Tibial nerve (tissue), 4 donors: ENCODE results near the gene SPATA13. TPM values are rescaled to one million over a fixed set of nuclear protein-coding genes. Genes with fewer than 3 reads are reported as not detected.

Source experiments
- DNase-seq, 2 donors: peaks; one replicate each; pipeline ENCODE4 v3.0.0-alpha.2; 2019; ENCODE audit warnings: low spot score in 2 of 2
- H3K27ac ChIP-seq, 4 donors: fragments of 200-600 bp; sonication (generic) in 3 of 4; one replicate each; pipeline ENCODE4 v1.5.1; 2017 to 2019; ENCODE audit warnings: mild to moderate bottlenecking in 1 of 4
- H3K27me3 ChIP-seq, 2 donors: fragments of 200-600 bp; sonication (generic) in 1 of 2; one replicate each; pipeline versions ENCODE4 v1.5.1 to v1.6.0; 2017 to 2019
- H3K36me3 ChIP-seq, 3 donors: fragments of 200-600 bp; sonication (generic); one replicate each; pipeline ENCODE4 v1.5.1; 2018 to 2019
- H3K4me1 ChIP-seq, 4 donors: fragments of 200-600 bp; sonication (generic) in 3 of 4; one replicate each; pipeline ENCODE4 v1.5.1; 2017 to 2019
- H3K4me3 ChIP-seq, 4 donors: fragments of 200-600 bp; sonication (generic) in 3 of 4; one replicate each; pipeline ENCODE4 v1.5.1; 2017 to 2019; ENCODE audit warnings: mild to moderate bottlenecking in 1 of 4, moderate library complexity in 1 of 4
- H3K9me3 ChIP-seq, 4 donors: fragments of 200-600 bp; sonication (generic) in 3 of 4; one replicate each; pipeline ENCODE4 v1.5.1; 2017 to 2019
- EP300 ChIP-seq, 2 donors: sonication (generic); formaldehyde crosslinking; IDR thresholded peaks; one replicate each; pipeline ENCODE4 v1.6.1; 2017; ENCODE audit warnings: antibody characterized with exemption in 2 of 2, mild to moderate bottlenecking in 1 of 2
- POLR2A ChIP-seq, 2 donors: fragments of 450-650 bp; IDR thresholded peaks; one replicate each; pipeline ENCODE4 v1.6.1; 2017; ENCODE audit warnings: antibody characterized with exemption in 2 of 2, mild to moderate bottlenecking in 2 of 2, moderate library complexity in 2 of 2
- WGBS, 2 donors: methylation state at CpG; one replicate each; pipeline ENCODE4 v1.1.5; 2018; 5-methylcytosine and 5-hydroxymethylcytosine counted together
- total RNA-seq, 4 donors: library from RNA; depleted of rRNA; stranded (reverse); fragments of >200 nt; gene quantifications; one replicate each; pipeline ENCODE4 v1.1.0, GENCODE V29; 2016
- TF ChIP-seq, protein P1 (sequence below), 5 experiments: fragments of 200-600 bp in 3 of 5; fragments of 450-650 bp in 2 of 5; sonication (generic) in 3 of 5; IDR thresholded peaks; one replicate each; pipeline ENCODE4 v1.5.1; 2016 to 2019; ENCODE audit warnings: antibody characterized with exemption in 5 of 5, mild to moderate bottlenecking in 3 of 5, moderate library complexity in 2 of 5

SPATA13 gene
- total RNA-seq, 4 donors from 2014 or later = 35.0 to 96.0 (median 51.7) TPM

DNA sequence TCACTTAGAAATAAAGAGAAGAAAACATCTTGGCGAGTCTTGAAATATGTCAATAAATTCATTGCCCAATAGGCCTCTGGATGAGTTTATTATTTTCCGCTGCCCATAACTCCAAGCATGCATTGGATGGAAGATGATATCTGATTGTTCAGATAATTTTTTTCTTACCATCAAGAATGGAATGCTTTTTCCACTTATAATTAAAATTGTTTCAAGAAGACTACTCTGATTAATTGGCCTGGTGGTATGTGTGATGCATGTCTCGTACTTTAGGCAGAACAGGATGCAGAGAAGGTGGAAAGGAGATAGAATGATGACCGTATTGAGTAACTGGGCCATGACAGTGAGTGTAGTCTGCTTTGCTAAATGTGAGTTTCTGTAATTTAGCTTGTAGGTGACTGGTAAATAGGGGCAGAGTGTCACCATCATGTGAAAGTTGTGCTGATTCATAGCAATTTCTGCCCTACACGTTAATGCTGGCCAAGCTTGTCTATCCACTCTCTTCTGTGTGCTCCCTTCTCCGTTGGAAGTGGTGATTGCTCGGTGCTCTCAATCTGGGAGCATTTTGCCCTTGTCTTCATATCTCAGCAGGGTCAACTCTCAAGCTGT, 13.5 kb upstream of the SPATA13 start:
- H3K27ac ChIP-seq = no peak overlapping the region
- WGBS, 2 donors = 88 to 92% methylated on average over 7 of the region's 7 CpGs
- no peak for DNase-seq

DNA sequence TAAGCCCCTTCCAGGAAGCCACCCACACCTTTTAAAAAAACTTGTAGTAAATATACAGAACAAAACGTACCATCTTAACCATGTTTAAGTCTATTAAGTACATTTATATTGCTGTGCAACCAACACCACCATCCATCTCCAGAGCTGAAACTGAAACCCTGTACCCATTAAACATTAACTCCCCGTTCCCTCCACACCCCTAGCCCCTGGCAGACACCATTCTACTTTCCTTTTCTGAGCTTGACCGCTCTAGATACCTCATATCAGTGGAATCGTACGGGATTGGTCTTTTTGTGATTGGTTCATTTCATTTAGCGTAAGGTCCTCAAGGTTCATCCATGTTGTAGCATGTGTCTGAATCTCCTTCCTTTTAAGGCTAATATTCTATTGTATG, 13.0 kb upstream of the SPATA13 start:
- Histone ChIP-seq H3K27me3 (no peaks in the 10 kb centered on the region), H3K27ac (peak overlapping the region in 2 of 4 donors; percentile 24 to 92), H3K4me1 (peaks cover 0 to 16% (median 0%) of the 10 kb centered on the region in 4 donors), H3K36me3 (no peaks in the 10 kb centered on the region), H3K4me3 (no peak overlapping the region), H3K9me3 (no peaks in the 10 kb centered on the region)
- no peak for TF ChIP-seq POLR2A (IDR thresholded peaks at IDR 0.05)
- TF ChIP-seq EP300 (IDR thresholded peaks at IDR 0.05) = no peak
- TF ChIP-seq, protein P1, sequence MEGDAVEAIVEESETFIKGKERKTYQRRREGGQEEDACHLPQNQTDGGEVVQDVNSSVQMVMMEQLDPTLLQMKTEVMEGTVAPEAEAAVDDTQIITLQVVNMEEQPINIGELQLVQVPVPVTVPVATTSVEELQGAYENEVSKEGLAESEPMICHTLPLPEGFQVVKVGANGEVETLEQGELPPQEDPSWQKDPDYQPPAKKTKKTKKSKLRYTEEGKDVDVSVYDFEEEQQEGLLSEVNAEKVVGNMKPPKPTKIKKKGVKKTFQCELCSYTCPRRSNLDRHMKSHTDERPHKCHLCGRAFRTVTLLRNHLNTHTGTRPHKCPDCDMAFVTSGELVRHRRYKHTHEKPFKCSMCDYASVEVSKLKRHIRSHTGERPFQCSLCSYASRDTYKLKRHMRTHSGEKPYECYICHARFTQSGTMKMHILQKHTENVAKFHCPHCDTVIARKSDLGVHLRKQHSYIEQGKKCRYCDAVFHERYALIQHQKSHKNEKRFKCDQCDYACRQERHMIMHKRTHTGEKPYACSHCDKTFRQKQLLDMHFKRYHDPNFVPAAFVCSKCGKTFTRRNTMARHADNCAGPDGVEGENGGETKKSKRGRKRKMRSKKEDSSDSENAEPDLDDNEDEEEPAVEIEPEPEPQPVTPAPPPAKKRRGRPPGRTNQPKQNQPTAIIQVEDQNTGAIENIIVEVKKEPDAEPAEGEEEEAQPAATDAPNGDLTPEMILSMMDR (IDR thresholded peaks at IDR 0.05) = no peak
- no peak for DNase-seq
- 63 to 83% methylated on average over 6 of the region's 6 CpGs for WGBS, 2 donors

More for the DNA sequence above, 13.5 kb upstream of the SPATA13 start:
- Histone ChIP-seq H3K36me3 (no peaks in the 10 kb centered on the region), H3K27me3 (no peaks in the 10 kb centered on the region), H3K4me3 (no peak overlapping the region), H3K4me1 (peaks cover 0 to 16% (median 0%) of the 10 kb centered on the region in 4 donors), H3K9me3 (no peaks in the 10 kb centered on the region)
- TF ChIP-seq, protein P1 (IDR thresholded peaks at IDR 0.05) = no peak
- TF ChIP-seq POLR2A (IDR thresholded peaks at IDR 0.05) = no peak
- no peak for TF ChIP-seq EP300 (IDR thresholded peaks at IDR 0.05)

DNA sequence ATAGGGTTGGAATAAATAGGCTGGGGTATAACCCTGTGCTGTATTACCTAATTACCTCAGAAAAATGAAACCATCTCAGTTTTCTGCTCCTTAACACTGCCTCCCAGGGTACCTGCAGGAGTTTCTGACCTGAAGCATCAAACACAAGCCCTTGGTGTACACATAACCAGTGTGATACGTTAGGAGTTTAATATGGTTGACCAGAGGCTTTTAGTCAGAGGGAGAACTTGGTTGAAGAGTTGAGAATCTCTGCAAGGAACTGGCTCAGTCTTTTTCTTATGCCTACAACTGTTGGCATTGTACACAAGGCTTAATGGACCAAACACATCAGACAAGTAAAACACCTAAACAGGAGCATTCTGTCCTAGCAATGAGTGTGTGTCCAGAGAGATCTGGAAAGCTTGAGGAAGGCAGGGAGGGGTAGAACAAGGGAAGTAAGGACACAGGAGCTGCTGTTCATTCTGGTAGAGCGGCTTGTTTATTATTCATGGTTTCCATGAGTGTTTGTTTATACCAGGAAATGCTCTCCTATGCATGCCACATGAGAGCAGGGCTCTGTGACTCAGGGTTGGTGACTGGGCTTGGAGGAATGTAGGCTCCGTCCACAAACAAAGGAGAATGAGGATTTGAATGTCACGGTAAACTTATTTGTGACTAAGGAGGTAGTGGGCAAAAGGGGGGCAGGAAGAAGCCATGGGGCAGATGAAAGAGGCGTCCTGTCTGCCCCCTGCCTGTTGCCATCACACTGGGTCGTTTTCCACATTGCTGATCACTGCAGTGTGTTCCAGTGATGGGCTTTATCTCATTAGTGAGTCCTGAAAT, 11.9 kb upstream of the SPATA13 start:
- 38 to 40% methylated on average over 6 of the region's 6 CpGs for WGBS, 2 donors

DNA sequence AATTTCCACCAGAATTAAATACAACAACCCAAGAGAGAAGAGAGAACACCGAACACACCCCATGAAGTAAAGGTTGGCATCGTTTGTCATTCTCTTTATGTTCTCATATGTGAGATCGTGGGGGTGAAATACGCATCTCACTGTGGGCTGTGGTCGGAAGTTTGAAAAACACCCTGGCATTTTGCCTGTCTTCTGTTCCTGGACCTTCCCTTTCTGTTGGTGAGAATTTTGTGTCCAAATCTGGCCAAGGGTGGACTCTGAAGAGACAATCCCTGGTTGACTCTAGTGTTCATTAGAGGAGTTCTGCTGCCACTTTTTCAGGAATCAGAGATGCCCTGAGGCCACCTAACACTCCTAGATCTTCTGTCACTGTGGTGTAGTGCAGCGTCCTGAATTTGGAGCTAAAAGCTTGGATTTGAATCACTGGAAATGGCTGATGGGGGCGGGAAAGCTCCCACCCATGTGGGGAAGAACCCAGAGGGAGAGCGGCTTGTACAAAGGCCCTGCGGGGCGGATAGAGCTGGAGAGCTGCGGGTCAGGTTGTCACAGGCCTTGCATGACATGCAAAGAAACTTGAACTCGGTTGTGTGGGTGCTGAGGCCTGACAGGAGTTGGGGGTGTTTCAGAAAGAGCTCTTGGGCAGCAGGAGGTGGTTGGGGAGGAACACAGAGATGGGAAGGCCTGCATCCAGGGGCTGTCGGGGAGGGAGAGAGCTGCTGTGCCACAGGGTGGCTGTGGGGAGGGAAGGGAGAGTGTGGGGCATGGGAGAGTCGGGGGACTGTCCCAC, 11.1 kb upstream of the SPATA13 start:
- Histone ChIP-seq H3K4me3 (no peak overlapping the region), H3K9me3 (no peaks in the 10 kb centered on the region), H3K36me3 (no peaks in the 10 kb centered on the region), H3K27me3 (no peaks in the 10 kb centered on the region), H3K27ac (peak overlapping the region; percentile 28 to 85 (median 70)), H3K4me1 (peaks cover 0 to 16% (median 0%) of the 10 kb centered on the region in 4 donors)
- WGBS, 2 donors = 80 to 81% methylated on average over 14 of the region's 14 CpGs
- TF ChIP-seq, protein P1 (IDR thresholded peaks at IDR 0.05) = no peak
- no peak for TF ChIP-seq EP300 (IDR thresholded peaks at IDR 0.05)
- no peak for TF ChIP-seq POLR2A (IDR thresholded peaks at IDR 0.05)
- no peak for DNase-seq

More for the DNA sequence above, 11.9 kb upstream of the SPATA13 start:
- DNase-seq = no peak
- Histone ChIP-seq H3K27me3 (no peaks in the 10 kb centered on the region), H3K9me3 (no peaks in the 10 kb centered on the region), H3K27ac (peak overlapping the region; percentile 28 to 92 (median 70)), H3K4me3 (no peak overlapping the region), H3K36me3 (no peaks in the 10 kb centered on the region), H3K4me1 (peaks cover 0 to 16% (median 0%) of the 10 kb centered on the region in 4 donors)
- TF ChIP-seq POLR2A (IDR thresholded peaks at IDR 0.05) (no peak), EP300 (IDR thresholded peaks at IDR 0.05) (peak in 1 of 2 donors; percentile 84)
- TF ChIP-seq, protein P1 (IDR thresholded peaks at IDR 0.05) = peak in 2 of 5 experiments; percentile 8 to 12
